Measurements from ENCODE around the gene AMOTL2.

GRCh38 chr3:134336587-134336986 lies 37.7 kb downstream of the AMOTL2 start:
- no peak for TF ChIP-seq CTCF (IDR thresholded peaks at IDR 0.05)
- no peak for TF ChIP-seq POLR2A (IDR thresholded peaks at IDR 0.05)
